GM19372 (cell line): Measurements from ENCODE around the gene TSSK3.

ENCODE experiments used
- ATAC-seq: cut with Tn5 transposase; IDR thresholded peaks from one replicate; pipeline ENCODE4 v1.9.1; 2021; ENCODE audit warnings: mild to moderate bottlenecking, low read depth, moderate library complexity; ENCODE audit not compliant: unreplicated experiment

TSSK3 gene

GRCh38 chr1:32358435-32358834, 3.9 kb upstream of the TSSK3 start:
- no peak for ATAC-seq

- ATAC-seq: no peak
Observed at GRCh38 chr1:32361308-32361673, 1.0 kb upstream of the TSSK3 start.

GRCh38 chr1:32361674-32362473, 465 bp upstream of the TSSK3 start:
- ATAC-seq: no peak

- no peak for ATAC-seq
Observed at GRCh38 chr1:32363713-32364112, 1.4 kb downstream of the TSSK3 start.

- no peak for ATAC-seq
Observed at GRCh38 chr1:32364836-32365235, 2.5 kb downstream of the TSSK3 start.

GRCh38 chr1:32365445-32365844, 3.1 kb downstream of the TSSK3 start:
- no peak for ATAC-seq

GRCh38 chr1:32367912-32368635, 5.7 kb downstream of the TSSK3 start:
- ATAC-seq: no peak

- no peak for ATAC-seq
Observed at GRCh38 chr1:32372149-32372756, 9.9 kb downstream of the TSSK3 start.

- no peak for ATAC-seq
Observed at GRCh38 chr1:32373996-32374592, 11.8 kb downstream of the TSSK3 start.

GRCh38 chr1:32376199-32376598, 13.9 kb downstream of the TSSK3 start:
- ATAC-seq: no peak

- ATAC-seq: no peak
Observed at GRCh38 chr1:32377541-32378220, 15.3 kb downstream of the TSSK3 start.

GRCh38 chr1:32380057-32380456, 17.7 kb downstream of the TSSK3 start:
- no peak for ATAC-seq

- no peak for ATAC-seq
Observed at GRCh38 chr1:32386676-32387392, 24.5 kb downstream of the TSSK3 start.

GRCh38 chr1:32388641-32389040, 26.3 kb downstream of the TSSK3 start:
- no peak for ATAC-seq

GRCh38 chr1:32390904-32391870, 28.8 kb downstream of the TSSK3 start:
- no peak for ATAC-seq

GRCh38 chr1:32392325-32392724, 30.0 kb downstream of the TSSK3 start:
- no peak for ATAC-seq

GRCh38 chr1:32393136-32393535, 30.8 kb downstream of the TSSK3 start:
- no peak for ATAC-seq

GRCh38 chr1:32393832-32394140, 31.4 kb downstream of the TSSK3 start:
- no peak for ATAC-seq
